Stimulated activated CD4-positive, alpha-beta T cell treated with anti-CD3 and anti-CD28 coated beads, Interleukin-12 subunit alpha, Interleukin-12 subunit beta, amount 100 ng/mL, for 24 hours (primary cell): ENCODE measurements around the gene PRAMEF5.
A peak's percentile ranks its signal among the peaks of the same experiment; 100 is the strongest.
"Not testable (repeated sequence)": the region's sequence is repeated elsewhere in the genome, so short reads cannot be mapped to it uniquely, and the experiment has no call there.

ENCODE experiments used
- DNase-seq, 2 experiments: peaks; one replicate each; pipeline ENCODE4 v3.0.0-alpha.2; 2020; ENCODE audit warnings: low read depth in 2 of 2

PRAMEF5 gene

DNA sequence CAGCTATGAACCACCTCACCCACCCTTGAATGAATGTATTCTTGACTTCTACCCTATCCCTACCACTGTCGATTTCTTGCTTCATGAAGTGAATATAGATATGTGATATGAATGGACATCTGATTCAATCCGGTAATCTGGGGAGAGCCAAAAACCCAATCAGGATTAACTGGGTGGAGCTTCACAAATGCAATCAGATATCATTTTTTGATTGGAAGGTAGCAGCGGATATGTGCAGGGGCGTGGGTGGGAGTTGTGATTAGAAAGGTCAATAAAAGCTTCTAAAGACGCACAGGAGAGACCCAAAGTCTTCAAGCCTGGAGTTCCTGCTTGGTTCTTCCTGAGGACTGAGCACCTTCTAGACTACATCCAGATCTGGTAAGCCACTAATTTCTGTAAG, at the start of gene PRAMEF5:
PRAMEF5 (plus strand) TSS at position 301 of the 400 bp plus-strand sequence. CDS start 5,071 bp downstream, outside the sequence.
- not testable (repeated sequence) for DNase-seq

DNA sequence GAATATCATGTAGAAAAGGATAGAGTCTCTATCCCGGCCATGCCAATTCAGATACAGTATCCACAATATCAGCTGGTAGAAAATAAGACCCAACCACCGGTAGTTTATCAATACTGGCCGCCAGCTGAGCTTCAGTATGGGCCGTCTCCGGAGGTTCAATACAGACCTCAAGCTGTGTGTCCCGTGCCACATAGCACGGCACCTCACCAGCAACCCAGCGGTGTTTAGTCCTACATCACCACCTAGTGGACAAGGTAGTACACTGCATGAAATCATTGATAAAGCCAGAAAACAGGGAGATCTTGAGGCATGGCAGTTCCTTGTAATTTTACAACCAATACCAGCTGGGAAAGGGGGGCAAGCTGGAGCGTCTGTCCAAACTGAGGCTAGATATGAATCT, 45.3 kb upstream of the PRAMEF5 start:
- DNase-seq, result not testable (repeated sequence)

DNA sequence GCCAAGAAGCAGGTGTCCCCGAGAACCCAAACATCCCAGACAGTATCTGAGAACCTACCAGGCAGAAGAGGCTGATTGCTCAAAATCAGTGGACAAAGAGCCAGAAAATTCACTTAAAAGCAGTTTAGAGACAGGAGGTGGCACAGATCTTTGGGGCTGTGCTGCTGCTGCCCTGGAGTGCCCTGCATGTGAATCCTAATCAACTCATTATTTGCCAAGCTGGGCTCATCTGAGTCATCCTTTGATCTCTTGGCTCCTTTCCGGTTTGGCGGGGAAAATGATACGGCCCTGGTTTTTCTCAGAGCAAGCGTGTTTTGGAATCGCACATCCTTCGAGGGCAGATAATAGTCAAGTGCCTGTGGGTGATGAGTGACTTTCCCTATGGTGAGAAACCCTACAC, 37.4 kb upstream of the PRAMEF5 start:
- not testable (repeated sequence) for DNase-seq

DNA sequence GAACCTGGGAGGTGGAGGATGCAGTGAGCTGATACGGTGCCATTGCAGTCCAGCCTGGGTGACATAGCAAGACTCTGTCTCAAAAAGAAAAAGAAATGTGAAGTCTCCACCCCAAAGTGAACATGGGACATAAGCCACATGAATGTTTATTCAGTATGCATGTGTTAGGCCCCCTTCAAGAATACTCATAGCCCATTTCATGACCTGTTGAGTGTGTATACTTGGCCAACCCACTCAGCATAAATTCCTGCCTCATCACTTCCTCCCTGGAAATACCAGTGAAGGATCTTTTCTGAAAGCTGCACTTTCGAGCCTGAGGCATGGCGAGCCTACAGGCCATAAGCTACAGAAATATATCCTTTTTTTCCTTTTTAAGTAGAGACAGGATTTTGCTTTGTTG, 34.8 kb upstream of the PRAMEF5 start:
- not testable (repeated sequence) for DNase-seq

DNA sequence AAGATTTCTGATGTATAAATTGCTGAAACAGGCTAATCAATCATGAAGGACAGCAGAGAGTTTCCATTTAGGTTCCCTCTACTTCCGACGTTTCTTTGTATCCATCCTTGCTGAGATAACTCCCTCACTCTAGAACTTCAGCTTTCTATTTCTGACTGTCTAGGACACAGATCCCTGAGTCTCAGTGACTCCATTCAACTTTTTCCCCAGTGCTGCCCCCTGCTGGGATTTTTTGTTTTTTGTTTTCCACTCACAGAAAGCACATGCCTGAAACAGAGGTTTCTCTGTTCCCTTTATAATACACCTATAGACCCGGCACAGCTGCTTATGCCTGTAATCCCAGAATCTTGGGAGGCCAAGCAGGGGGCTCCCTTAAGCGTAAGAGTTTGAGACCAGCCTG, 31.2 kb upstream of the PRAMEF5 start:
- not testable (repeated sequence) for DNase-seq

DNA sequence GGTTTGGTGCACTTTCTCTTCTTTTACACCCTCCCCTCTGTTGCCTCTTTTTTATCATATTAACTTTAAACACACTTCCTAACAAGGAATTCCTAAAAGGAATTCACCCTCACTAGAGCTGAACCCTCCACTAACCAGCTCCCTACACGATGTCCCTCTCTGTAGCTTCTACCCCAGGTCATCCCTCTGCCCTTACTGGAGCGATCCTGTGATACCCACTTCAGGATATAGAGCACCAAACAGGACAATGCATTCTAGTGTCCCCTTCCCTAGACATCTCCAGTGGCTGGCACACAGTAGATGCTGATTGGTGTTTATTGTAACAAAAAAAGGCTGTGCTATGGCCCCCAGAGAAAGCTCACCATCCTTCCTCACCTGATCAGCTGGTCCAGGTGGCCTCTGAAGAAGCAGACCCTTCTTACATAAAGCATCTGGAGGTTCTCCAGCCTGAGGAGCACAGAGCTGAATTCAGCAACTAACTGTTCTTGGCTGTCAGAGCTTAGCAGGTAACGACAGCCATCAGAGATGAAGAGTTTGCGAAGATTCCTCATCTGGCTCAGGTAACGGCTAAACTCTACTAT, 29.4 kb upstream of the PRAMEF5 start:
- no peak for DNase-seq

DNA sequence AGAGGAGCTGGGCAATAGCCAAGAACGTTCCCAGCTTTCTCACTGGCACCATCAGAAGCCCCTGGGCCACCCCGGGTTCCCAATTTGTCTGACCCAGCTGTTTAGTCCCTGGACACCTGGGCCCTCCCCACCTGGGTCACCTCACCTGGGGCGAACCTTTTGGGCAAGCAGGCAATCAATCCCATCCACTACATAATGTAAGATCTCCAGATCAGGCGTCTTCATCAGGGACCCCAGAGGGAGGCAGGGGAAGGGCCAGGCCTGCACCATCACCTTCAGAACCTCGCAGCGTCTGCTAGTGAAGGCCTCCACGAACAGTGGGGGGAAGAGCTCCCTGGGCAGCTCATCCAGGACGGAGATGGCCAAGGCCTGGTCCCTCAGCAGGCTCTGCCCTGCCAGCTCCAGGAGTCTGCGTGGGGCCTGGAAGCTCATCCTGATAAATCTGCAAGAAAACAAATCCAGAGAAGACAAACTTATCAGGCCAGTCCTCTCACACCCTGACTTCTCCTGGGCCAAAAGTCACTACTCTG, 28.3 kb upstream of the PRAMEF5 start, which contains the start of gene PRAMEF18:
PRAMEF18 (minus strand) TSS at position 480 of the 530 bp plus-strand sequence; CDS start at position 432, 48 bp downstream.
- not testable (repeated sequence) for DNase-seq

DNA sequence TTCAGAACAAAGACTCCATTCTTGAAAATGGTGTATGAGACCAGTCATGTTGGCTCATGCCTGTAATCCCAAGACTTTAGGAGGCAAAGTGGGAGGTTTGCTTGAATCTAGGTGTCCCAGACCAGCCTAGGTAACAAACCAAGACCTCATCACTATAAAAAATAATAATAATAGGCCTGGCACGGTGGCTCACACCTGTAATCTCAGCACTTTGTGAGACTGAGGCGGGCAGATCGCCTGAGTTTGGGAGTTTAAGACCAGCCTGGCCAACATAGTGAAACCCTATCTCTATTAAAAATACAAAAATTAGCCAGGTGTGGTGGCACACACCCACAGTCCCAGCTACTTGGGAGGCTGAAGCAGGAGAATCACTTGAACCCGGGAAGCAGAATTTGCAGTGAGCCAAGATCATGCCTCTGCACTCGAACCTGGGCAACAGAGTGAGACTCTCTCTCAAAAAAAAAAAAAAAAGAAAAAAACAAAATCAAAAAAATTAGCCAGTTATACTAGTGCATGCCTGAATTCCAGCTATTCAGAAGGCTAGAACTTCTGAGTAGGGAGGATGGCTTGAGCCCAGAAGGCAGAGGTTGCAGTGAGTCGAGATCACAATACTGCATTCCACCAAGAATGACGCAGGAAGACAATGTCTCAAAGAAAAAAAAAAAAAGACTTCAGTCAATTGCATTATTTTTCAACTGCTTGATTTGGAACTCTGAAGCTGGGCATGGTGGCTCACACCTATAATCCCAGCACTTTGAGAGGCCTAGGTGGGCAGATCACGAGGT, 26.5 kb upstream of the PRAMEF5 start:
- not testable (repeated sequence) for DNase-seq

DNA sequence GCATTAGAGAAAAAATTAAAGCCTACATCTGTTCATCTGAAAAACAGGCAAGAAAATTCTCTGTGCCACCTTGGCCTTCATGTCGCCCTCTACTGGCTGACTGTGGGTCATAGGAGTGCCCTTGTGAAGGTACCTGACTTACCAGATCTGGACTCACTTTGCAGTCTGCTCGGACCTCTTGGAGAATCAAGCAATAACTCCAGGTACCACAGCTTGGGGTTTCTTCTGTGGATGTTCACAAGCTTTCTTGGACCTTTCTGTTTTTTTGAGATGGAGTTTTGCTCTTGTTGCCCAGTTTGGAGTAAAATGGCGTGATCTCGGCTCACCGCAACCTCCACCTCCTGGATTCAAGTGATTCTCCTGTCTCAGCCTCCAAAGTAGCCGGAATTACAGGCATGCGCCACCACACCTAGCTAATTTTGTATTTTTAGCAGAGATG, 25.6 kb upstream of the PRAMEF5 start:
- peak in 1 of 2 experiments; percentile 53 for DNase-seq

DNA sequence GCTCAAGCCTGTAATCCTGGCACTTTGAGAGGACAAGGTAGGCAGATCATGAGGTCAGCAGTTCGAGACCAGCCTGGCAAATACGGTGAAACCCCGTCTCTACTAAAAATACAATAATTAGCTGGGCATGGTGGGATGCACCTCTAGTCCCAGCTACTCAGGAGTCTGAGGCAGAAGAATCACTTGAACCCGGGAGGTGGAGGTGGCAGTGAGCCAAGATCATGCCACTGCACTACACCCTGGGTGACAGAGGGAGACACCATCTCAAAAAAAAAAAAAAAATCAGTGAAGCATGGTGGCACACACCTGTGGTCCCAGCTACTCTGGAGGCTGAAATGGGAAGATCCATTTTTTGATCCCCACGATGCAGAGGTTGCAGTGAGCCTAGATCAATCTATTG, 23.9 kb upstream of the PRAMEF5 start:
- DNase-seq, result not testable (repeated sequence)

DNA sequence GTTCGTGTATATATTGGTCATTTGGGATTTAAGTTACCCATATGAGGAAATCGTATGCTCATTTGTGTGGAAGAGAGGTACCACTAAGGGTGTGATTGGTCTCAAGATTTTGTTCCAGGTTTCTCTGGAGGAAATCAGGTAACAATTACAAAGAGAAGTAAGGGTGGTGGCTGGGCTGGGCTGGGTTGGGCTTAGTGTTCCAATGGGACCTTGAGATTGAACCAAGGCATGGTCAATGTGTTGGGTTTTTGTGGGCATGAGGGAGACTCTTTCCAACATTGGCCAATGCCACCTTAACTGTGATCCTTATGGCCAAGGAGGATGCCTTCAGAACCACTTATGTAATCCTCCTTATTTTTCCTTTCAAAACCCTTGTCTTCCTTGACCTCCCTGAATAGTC, 23.4 kb upstream of the PRAMEF5 start:
- DNase-seq, result not testable (repeated sequence)

DNA sequence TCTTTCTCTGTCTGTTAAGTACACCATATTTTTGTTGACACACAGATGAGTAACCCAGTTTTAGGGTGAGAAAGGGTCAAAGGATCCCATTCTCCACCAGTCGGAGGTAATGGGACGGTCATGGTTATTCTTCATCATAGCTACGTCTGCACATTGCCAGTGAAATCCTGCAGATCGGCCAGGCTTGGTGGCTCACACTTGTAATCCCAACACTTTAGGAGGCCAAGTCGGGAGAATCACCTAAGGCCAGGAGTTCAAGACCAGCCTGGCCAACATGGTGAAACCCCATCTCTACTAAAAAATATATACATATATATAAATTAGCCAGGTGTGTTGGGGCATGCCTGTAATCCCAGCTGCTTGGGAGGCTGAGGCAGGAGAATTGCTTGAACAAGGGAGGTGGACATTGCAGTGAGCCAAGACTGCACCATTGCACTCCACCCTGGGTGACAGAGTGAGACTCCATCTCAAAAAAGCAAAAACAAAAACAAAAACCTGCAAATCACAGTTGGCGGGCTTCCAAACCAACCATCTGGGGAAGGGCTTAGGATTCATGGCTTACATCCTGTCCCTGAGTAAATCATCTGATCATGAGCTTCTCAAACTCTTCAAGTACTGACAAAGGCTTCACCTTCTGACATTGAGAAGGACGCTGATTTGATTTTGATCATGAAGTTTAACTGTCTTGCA, 22.8 kb upstream of the PRAMEF5 start:
- DNase-seq, result not testable (repeated sequence)

DNA sequence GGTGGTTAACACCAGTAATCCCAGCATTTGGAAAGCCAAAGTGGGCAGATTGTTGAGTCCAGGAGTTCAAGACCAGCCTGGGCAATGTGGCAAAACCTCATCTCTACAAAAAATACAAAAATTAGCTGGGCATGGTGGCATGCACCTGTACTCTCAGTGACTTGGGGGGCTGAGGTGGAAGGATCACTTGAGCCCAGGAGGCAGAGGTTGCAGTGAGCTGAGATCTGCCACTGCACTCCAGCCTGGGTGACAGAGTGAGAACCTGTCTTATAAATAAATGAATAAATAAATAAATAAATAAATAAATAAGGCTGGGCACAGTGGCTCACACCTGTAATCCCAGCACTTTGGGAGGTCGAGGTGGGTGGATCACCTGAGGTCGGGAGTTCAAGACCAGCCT, 21.9 kb upstream of the PRAMEF5 start:
- DNase-seq, result not testable (repeated sequence)

DNA sequence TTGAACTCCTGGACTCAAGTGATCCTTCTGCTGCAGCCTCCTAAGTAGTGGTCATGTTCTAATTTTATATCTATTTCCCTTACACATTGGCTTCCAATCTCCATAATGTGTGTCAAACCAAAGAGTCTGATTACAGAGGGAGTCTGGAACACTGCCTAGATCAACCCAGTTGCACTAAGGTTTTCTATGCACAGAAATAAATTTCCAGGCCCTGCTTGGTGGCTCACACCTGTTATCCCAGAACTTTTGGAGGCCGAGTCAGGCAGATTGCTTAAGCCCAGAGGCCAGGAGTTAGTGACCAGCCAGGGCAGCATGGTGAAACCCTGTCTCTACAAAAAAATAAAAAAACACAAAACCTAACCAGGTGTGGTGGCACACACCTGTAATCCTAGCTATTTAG, 19.9 kb upstream of the PRAMEF5 start:
- not testable (repeated sequence) for DNase-seq

DNA sequence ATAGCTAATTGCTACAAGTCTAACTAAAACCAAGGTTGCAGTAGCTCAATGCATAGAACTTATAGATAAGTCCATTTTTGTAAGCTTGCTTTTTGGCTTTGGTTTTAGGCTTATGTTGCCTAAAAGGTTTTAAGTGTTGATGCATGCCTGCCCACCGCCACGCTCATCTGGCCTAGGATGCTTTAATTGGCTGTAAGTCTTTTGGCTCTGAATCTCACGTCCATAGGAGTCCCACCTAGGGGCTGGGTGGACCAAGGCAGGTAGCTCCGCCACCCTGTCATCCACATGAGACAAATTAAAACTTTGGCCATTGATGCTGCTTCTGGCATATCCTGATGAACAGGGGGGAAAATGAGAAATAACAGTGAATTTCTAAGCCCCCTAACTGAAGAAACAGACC, 16.4 kb upstream of the PRAMEF5 start:
- not testable (repeated sequence) for DNase-seq

DNA sequence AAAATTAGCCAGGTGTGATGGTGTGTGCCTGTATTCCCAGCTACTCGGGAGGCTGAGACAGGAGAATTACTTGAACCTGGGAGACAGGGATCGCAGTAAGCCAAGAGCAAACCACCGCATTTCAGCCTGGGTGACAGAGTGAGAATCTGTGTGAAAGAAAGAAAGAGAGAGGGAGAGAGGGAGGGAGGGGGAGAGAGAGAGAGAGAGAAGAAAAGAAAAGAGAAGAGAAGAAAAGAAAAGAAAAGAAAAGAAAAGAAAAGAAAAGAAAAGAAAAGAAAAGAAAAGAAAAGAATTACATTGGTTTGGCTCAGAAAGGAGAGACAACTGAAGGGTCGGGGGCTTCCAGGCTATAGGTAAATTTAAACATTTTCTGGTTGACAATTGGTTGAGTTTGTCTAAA, 14.4 kb upstream of the PRAMEF5 start:
- DNase-seq, result not testable (repeated sequence)

DNA sequence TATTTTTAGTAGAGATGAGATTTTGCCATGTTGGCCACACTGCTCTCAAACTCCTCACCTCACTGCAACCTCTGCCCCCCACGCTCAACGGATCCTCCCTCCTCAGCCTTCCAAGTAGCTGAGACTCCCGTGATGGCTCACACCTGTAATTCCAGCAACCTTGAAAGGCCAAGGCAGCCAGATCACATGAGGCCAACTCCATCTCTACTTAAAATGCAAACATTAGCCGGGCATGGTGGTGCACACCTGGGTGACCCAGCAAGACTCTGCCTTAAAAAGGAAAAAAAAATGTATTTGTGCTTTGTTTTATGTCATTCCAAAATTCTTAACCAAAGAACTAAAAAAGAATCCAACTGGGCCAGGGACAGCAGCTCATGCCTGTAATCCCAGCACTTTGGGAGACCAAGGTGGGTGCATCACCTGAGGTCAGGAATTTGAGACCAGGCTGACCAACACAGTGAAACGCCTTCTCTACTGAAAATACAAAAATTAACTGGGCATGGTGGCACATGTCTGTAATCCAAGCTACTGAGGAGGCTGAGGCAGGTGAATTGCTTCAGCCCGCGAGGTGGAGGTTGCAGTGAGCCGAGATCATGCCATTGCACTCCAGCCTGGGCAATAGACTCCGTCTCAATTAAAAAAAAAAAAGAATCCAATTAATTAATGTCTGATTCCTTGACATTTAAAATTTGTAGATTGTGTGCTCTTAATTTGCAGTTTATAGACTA, 10.3 kb upstream of the PRAMEF5 start:
- not testable (repeated sequence) for DNase-seq

DNA sequence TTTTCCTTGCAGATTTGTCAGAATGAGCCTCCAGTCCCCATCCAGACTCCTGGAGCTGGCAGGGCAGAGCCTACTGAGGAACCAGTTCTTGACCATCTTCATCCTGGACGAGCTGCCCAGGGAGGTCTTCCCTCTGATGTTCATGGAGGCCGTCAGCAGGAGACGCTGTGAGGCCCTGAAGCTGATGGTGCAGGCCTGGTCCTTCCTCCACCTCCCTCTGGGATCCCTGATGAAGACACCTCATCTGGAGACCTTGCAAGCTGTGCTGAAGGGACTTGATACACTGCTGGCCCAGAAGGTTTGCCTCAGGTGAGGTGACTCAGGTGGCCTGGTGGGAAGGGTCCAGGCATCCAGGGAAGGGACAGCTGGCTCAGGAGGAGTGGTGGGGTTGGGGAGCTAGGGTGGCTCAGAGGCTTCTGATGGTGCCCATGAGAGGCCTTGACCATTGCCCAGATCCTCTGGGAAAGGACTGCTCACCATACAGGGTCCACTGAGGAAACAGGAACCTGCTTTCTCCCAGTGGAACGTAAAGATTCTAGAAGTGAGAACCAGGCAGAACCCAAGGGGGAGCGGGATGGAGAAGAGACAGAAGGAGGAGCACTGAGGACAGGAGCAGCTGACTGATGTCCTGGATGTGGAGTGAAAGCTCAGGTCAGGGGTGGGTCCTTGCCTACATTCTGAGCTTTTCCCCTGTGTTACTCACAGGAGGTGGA, 8.0 kb upstream of the PRAMEF5 start:
- not testable (repeated sequence) for DNase-seq

DNA sequence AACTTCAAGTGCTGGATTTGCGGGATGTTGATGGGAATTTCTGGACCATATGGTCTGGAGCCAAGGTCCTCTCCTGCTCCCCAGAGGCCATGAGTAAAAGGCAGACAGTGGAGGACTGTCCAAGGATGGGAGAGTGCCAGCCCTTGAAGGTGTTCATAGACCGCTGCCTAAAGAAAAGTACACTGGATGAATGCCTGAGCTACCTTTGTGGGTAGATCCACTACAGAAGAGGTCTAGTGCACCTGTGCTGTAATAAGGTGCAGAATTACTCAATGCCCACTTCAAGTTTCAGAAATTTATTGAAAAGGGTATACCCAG, 7.5 kb upstream of the PRAMEF5 start:
- DNase-seq, result not testable (repeated sequence)

DNA sequence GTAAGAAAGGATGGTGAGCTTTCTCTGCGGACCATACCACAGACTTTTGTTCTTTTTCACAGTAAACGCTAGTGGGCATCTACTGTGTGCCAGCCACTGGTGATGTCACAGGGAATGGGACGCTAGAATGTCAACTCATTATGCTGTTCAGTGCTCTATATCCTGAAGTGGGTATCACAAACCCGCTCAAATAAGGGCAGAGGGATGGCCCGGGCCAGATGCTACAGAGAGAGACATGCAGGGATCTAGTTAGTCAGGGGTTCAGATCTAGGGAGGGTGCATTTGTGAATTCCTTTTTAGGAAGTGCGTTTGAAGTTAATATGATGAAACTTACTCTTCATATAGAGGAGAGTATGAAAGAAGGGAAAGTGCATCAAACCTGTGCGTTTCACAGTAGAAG, 6.9 kb upstream of the PRAMEF5 start:
- DNase-seq, result not testable (repeated sequence)

DNA sequence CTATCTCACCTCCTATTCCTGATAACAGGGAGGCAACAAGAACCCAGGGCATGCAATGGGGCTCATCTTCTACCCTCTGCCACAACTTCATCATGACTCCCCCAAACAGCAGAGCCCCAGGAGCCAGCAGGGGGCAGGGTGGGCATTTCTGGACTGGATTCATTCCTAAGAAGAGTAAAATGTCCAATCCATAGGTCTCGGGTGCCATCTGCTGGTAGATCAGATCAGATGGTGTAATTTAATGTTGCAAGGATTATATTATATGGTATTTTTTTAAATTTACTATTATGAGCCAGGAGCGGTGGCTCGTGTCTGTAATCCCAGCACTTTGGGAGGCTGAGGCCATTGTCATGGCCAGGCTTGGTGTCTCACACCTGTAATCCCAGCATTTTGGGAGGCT, 11.1 kb downstream of the PRAMEF5 start:
- not testable (repeated sequence) for DNase-seq
